Measurements from ENCODE around the gene HOXB13.

The HOXB13 gene

DNA sequence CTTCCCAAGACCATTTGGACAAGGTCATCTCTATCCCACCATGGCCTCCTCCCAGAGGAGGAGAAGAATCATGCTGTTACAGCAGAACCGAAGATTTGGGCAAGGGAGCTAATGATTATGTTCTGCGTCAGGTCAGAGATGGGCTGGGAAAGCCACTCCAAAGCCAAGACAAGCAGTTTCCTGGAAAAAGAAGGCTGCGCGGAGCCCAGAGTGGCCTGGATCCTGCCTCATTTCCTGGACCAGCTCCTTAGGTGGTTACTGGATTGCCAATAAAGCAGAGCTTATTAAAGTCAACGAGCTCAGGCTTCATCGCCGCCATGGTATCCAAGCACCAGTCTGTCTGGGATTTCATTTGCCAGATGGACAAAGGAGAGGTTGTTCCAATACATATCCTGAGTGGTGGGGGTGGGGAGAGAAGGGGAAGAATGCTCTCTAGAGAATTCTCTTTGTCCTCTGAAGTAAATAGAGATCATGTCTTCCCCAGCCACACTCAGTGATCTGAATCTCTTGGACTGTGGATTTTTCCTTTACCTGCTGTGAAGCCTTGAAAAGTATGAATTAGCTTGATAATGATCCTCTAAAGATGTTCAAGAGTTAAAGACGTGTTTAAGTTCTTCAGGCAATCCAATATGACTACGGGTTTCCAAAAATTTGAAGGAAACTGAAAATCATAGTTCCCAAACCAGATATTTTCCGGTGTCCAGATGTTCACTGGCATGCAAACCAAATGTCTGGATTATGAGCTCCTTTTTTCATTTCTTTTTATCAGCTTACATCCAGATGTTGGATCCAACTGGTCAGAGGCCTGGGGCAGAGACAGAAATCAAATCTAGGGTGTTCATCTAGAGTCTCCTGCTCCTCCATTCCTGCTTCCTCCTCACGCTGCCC, 23.9 kb downstream of the HOXB13 start:
- no peak for DNase-seq (ENCODE audit: low spot score)

DNA sequence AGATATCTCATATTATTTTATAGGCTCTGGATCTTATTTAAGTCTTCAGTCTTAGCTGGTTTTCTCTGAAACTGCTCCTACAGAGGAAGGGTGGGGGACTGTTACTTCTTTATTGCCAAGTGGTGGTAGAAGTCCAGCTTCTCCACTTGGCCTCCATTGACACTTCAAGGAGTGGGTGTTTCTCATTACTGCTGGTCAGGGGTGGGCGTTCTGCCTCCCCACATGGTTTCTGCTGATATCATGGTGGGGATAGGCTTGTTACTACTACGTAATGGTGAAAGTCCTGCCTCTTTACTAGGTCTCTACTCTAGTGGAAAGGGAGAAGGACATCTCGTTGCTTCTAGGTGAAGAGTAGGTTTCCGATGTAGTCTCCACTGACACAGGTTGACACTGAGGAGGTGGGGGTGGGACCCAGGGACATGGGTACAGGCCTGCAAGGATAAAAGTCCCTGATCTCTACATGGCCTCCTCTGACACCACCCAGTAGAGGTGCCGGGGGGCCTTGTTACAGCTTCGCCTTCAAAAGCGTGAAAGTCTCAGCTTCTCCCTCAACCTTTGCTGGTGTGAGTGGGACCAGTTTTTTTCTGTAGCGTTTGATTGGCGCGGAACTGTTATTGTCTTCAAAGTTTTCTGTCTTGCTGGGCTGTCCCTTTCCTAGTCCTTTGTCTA, 26.6 kb downstream of the HOXB13 start:
- no peak for DNase-seq (ENCODE audit: low spot score)

DNA sequence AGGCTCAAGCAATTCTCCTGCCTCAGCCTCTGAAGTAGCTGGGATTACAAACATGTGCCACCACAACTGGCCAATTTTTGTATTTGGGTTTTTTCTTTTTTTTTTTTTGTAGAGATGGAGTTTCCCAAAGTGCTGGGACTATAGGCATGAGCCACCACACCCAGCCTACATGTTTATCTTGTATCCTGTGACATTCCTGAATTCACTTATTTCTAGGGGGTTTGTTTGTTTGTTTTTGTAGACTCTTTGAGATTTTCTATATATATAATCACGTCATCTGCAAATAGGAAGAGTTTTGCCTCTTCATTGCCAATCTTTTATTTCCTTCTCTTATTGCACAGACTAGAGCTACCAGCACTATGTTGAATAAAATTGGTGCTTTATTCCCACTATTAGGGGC, 35.4 kb downstream of the HOXB13 start:
- no peak for DNase-seq (ENCODE audit: low spot score)

DNA sequence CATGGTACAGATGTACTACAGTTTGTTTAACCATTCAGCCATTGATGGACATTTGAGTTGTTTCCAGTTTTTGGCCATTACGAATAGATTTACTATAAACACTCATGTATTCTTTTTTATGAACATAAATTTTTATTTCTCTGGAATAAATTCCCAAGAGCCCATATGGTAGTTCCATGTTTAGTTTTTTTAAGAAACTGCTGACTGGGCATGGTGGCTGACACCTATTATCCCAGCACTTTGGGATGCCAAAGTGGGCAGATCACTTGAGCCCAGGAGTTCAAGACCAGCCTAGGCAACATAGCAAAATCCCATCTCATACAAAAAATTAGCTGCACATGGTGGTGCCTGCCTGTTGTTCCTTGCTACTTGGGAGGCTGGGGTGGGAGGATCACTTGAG, 36.5 kb downstream of the HOXB13 start:
- no peak for DNase-seq (ENCODE audit: low spot score)

DNA sequence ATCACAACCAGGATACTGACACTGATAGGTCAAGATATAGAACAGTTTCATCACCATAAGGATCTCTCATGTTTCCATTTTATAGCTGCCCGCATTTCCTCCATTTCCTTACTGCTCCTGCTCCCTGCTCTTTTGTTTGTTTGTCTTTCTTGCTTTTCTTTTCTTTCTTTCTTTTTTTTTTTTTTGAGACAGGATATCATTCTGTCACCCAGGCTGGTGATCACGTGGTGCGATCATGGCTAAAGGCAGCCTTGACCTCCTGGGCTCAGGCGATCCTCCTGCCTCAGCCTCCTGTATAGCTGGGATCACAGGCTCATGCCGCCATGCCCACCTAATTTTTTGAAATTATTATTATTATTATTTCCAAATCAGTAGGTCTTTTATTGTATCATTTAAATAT, 37.9 kb downstream of the HOXB13 start:
- DNase-seq (ENCODE audit: low spot score), result no peak

DNA sequence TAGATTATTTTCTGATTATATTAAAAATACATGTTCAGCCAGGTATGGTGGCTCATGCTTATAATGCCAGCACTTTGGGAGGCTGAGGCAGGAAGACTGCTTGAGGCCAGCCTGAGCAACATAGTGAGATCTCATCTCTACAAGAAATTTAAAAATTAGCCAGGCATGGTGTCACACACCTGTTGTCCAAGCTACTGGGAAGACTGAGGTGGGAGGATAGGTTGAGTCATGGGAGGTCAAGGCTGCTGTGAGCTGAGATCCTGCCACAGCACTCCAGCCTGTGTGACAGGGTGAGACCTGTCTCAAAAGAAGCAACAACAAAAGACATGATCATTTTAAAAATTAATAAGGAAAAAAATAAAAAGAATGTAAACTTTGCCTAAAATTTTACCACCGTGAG, 46.9 kb downstream of the HOXB13 start:
- no peak for DNase-seq (ENCODE audit: low spot score)

DNA sequence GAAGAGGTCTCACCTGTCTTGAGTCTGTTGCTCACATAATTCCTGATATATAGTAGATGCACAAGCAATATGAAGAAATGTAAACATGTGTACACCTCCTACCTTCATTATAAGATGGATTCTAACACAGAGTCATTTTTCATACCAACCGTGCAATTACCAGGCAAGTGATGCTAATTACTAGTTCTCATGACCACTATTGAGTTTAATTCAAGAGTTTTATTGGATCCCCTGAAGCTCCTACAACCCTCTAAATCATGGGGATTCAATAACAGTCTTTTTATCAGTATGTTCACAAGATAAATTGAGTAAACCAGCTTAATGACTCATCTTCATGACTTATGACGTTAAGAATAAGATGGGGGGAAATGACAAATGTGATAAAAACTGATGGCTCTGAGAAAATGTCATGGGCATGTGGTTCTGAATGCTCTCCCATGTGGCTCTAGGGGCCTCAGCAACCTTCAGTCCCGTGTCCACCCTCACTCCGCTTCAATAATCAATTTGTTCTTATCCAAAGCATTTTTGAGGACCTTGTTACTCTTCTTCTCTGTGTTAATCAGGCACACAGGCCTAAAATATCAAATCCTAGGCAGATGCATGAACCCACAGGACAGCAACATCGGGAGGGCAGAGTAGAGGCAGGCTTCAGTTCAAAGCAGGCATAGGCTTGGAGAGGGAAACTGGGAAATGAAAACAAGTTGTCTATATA, 49.0 kb downstream of the HOXB13 start:
- DNase-seq (ENCODE audit: low spot score), result no peak

DNA sequence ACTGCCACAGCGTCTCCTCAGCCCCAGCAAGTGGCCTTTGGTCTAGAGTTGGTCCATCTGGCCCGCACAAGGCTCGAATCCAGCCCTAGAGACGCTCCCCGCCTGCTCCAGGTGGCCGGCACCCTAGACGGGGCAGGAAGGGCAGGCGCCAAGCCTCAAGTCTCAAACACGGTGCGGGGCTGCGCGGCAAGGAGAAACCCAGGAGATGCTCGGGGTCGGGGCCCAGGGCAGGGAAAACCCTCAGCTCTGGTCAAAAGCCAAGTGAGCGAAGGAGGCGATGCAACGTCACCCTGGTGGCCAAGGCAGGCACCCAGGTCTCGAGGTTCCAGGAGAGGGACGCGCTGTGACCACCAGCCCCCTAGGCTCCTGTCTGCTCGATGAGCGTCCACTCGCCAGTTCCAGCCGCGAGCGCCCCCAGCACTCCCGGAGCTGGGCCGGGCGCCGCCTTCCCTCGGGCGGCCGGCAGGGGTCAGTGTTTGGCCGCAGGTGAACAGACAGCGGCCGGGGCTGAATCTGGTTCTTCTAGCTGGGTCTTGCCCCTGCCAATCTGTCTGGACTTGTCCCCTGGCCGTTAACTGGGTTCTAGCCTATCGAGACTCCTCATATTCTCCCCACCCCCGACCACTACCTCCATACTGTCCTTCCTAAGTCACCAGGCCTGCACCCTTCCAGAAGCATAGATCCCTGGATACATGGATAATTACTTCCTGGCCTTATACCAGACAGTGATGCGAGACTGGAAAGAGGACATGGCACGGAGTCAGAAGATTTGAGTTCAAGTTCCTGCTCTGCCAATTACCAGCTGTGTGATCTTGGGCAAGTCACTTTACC, 50.2 kb downstream of the HOXB13 start:
- DNase-seq (ENCODE audit: low spot score), result peak; percentile 66

DNA sequence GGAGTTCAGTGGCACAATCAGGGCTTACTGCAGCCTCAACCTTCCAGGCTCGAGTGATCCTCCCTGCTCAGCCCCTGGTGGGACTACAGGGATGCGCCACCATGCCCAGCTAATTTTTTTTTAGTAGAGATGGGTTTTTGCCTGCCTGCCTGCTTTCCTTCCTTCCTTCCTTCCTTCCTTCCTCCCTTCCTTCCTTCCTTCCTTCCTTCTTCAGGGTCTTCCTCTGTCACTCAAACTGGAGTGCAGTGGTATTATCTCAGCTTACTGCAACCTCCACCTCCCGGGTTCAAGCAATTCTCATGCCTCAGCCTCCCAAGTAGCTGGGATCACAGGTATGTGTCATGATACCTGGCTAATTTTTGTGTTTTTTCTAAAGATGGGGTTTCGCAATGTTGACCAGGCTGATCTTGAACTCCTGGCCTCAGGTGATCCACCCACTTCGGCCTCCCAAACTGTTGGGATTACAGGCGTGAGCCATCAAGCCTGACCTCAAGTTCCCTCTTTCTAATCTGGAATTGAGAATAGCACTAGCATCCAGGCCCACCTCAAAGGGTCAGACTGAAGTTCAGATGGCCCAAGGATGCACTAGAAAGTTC, 51.5 kb downstream of the HOXB13 start:
- no peak for DNase-seq (ENCODE audit: low spot score)

Measured in SW480 (cell line).